NCI-H774 (cell line): Measurements from ENCODE around the gene AP1G1.
"Not testable (repeated sequence)": the region's sequence is repeated elsewhere in the genome, so short reads cannot be mapped to it uniquely, and the experiment has no call there.

ENCODE experiments used
- DNase-seq: peaks from one replicate; lab custom pipeline; 2025; lab: John Stamatoyannopoulos, UW

AP1G1 gene

GRCh38 chr16:71807905-71808592, 585 bp downstream of the AP1G1 start:
- DNase-seq = no peak

- no peak for DNase-seq
These were observed 5.3 kb downstream of the AP1G1 start for GRCh38 chr16:71803305-71803690.

GRCh38 chr16:71796501-71797097, 12.0 kb downstream of the AP1G1 start:
- DNase-seq = no peak

- DNase-seq = no peak
These were observed 13.7 kb downstream of the AP1G1 start for GRCh38 chr16:71794943-71795342.

DNA sequence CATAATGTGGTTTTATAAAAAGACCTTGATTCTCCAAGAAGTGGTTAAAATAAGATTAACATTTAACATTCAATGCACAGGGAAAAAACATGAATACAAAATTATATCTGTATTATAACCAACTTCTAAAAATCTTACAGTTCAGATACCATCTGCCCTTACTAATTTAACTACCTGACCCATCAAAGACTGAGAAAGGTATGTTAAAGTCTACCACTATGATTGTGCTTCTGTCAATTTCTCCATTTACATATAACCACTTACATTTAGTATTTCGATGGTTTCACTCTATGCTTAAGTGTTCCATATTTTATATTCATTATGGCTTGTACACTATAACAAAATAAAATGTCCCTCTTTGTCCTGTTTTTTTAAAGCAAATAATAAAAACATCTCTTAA, 14.6 kb downstream of the AP1G1 start:
- DNase-seq = no peak

GRCh38 chr16:71792176-71792575, 16.5 kb downstream of the AP1G1 start:
- no peak for DNase-seq

GRCh38 chr16:71790329-71790728, 18.3 kb downstream of the AP1G1 start:
- not testable (repeated sequence) for DNase-seq

GRCh38 chr16:71789136-71789535, 19.5 kb downstream of the AP1G1 start:
- no peak for DNase-seq

GRCh38 chr16:71788578-71788977, 20.1 kb downstream of the AP1G1 start:
- DNase-seq = no peak

DNA sequence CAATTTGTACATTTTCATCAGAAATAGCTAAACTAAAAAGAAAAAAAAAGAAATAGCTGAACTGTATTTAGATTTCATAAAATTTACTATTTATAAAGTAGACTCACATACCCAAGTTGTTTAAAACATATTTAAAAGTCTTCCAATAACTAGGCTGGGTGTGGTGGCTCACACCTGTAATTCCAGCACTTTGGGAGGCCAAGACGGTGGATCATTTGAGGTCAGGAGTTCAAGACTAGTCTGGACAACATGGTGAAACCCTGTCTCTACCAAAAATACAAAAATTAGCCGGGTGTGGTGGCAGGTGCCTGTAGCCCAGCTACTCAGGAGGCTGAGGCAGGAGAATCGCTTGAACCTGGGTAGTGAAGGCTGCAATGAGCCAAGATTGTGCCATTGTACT, 23.5 kb downstream of the AP1G1 start:
- not testable (repeated sequence) for DNase-seq

- DNase-seq = no peak
These were observed 24.5 kb downstream of the AP1G1 start for GRCh38 chr16:71784093-71784492.

DNA sequence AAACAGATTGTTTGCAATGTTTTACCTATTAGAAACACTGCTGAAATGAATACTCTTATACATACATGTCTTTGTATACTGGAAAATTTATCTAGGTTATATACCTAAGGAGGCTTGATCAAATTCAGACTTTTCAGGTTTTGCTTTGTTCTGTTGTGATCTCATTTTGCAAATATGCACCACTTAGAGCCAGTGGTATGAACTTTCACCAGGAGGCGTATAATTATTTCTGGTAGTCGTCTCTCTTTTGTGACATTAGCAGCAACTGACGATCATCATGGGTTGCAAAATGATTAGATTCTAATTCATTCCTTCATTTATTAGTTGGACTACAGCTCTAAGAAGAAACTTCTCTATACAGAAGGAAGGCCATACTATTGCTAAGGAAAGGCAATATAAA, 26.9 kb downstream of the AP1G1 start:
- no peak for DNase-seq

GRCh38 chr16:71780521-71781089, 28.0 kb downstream of the AP1G1 start:
- no peak for DNase-seq

GRCh38 chr16:71778780-71779179, 29.9 kb downstream of the AP1G1 start:
- no peak for DNase-seq

GRCh38 chr16:71777329-71777728, 31.3 kb downstream of the AP1G1 start:
- no peak for DNase-seq

GRCh38 chr16:71775949-71776348, 32.7 kb downstream of the AP1G1 start:
- DNase-seq = no peak

DNA sequence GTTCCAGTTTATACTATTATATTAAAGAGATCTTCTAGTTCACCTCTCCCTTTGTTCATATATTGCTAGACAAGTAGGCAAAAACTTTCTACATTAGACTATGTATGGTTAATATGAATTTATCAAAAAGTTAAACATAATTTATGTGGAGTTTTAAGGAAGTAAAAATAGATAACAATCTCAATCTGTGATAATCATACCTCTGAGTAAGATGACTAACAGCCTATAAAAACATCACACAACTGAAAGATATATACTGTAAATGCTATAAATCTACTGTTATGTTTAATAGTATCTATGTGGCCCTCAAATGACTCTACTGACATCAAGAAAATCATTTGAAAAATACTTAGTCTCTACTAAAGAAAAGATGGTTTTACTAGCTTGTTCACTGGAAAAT, 37.1 kb downstream of the AP1G1 start:
- no peak for DNase-seq

DNA sequence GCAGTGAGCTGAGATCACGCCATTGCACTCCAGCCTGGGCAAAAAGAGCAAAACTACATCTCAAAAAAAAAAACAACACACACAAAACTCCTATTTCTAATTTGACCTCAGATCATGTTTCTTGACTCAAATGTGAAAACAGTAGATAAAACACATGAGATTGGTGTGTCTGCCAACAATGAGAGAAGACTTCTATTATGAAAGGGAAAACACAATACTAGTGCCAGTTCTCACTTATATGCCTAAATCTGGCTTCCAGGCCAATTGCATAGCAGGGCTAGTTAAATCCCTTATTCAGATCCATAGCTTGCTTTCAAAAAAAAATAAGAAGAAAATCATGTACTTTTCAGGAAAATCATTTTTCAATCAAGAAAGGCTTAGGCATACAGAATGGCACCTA, 39.4 kb downstream of the AP1G1 start:
- DNase-seq = no peak

DNA sequence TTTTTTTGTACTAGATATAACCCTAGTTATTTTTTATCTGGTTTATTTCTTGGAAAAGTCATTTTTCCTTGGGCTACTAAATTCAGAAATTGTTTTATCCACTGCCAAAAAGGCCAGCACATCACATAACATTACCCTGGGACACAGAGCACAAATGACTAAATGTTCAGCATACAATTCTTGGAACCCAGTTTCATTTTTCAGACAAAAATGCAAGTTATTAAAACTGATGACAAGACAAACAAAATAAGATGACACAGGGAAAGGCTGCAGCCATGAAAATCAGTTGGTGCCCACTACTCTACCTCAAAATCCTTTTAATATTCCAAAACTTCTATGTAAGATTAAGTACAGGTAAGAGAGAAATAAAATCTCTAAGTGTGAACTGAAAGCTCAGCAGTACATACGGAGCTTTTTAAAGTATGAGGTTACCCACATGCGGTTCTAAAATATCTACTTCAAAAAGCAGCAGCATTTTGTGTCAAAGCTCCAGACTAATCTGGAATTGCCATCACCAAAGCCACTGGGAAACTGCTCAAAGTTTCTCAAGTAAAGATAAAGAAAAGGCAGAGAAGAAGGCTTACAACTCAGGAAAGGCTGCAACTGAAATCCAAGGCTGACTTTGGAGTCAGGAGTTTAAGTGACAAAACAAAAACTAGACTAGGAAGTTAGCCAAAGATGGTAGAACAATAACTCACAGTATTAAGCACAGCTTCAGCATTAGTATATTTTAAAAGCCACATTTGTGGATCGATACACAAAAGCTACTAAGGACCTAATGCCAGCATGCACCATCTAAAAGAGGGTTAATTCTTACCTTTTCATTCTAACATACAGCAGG, 41.4 kb downstream of the AP1G1 start:
- DNase-seq = no peak

DNA sequence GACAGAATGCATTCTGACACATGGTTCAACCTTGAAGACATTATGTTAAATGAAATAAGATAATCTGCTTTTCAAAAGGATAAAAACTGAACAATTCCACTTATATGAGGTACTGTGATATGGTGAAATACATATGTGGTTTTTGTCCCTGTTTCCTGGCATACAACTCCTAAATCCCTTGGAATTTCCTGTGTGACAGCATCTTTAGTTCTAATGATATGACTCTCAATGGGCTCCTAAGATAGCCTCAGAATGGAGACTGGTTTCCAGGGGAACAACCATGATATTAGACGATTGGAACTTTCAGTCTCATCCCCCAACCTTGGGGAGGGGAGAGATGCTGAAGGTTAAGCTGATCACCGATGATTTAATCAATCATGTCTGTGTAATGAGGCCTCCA, 46.4 kb downstream of the AP1G1 start:
- DNase-seq = no peak

GRCh38 chr16:71761097-71761496, 47.5 kb downstream of the AP1G1 start:
- DNase-seq = no peak

DNA sequence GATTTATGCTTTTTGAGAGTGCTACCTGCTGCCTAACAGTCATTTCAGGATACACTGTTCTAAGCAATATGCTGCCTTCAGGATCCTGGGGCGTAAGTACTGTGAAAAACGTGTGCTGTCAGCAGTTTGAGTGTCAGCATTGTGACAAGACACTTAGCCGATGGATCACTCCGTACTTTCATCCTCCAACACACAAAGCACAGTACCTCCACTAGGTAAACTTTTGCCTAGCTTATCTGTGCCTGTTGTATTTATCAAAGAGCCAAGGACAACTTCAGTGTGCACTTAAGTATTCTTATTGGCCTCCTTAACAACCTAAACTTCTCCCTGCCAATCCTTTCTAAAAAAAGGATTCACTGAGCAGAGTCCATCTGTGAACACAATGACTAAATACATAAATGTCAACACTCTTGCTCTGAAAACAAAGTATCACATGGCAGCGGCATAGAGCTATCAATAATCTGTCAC, 50.3 kb downstream of the AP1G1 start:
- no peak for DNase-seq

DNA sequence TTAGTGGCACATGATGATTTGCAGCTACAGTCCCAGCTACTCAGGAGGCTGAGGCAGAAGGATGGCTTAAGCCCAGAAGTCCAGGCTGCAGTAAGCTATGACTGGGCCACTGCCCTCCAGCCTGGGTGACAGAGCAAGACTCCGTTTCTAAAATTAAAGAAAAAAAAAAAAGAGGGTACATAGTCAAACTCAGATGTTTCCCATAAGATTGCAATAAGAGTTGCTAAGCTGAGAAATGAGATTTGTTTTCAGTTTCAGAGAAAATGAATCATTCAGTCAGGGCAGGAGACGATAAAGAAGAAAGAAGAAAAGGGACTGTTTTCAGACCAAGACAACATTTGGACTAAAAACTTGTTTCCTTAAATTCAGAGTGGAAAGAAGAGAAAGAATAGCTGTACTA, 54.0 kb downstream of the AP1G1 start:
- no peak for DNase-seq
